ENCODE measurements around the gene FAM241B.

Gene FAM241B

GRCh38 chr10:69662901-69663300 lies 32.9 kb downstream of the FAM241B start:
- no peak for DNase-seq

- no peak for DNase-seq
These were observed 33.4 kb downstream of the FAM241B start for GRCh38 chr10:69663369-69663947.

- DNase-seq: no peak
These were observed 35.6 kb downstream of the FAM241B start for GRCh38 chr10:69665474-69666320.

GRCh38 chr10:69666756-69667155 lies 36.7 kb downstream of the FAM241B start:
- DNase-seq: no peak

- no peak for DNase-seq
These were observed 38.7 kb downstream of the FAM241B start for GRCh38 chr10:69668721-69669120.

GRCh38 chr10:69669409-69669808 lies 39.4 kb downstream of the FAM241B start:
- no peak for DNase-seq

- no peak for DNase-seq
These were observed 43.5 kb downstream of the FAM241B start for GRCh38 chr10:69673521-69673920.

- DNase-seq: no peak
These were observed 44.7 kb downstream of the FAM241B start for GRCh38 chr10:69674786-69675185.

- DNase-seq: no peak
These were observed 46.3 kb downstream of the FAM241B start for GRCh38 chr10:69676301-69676700.

GRCh38 chr10:69677985-69678654 lies 48.1 kb downstream of the FAM241B start:
- DNase-seq: no peak

GRCh38 chr10:69679736-69680135 lies 49.7 kb downstream of the FAM241B start:
- no peak for DNase-seq

- DNase-seq: no peak
These were observed 50.6 kb downstream of the FAM241B start for GRCh38 chr10:69680610-69681009.

GRCh38 chr10:69681436-69681835 lies 51.4 kb downstream of the FAM241B start:
- DNase-seq: no peak

- DNase-seq: no peak
These were observed 53.0 kb downstream of the FAM241B start for GRCh38 chr10:69682955-69683474.

Measured in anterior cingulate cortex (tissue), 58 donors.